MM.1S (cell line): ENCODE data around the gene SORCS2.

ENCODE experiments used
- EZH2 ChIP-seq: fragments of 300-600 bp; sonication (generic); optimal IDR thresholded peaks from 2 replicates; pipeline ENCODE3; 2017; ENCODE audit warnings: low read depth, mild to moderate bottlenecking, antibody characterized with exemption, low read length, mixed read lengths
- EZH2phosphoT487 ChIP-seq: fragments of 300-600 bp; sonication (generic); IDR thresholded peaks from 2 replicates; pipeline ENCODE4 v1.6.1; 2018; ENCODE audit warnings: antibody characterized with exemption, low read length
- TF ChIP-seq, protein P1 (sequence below): fragments of 300-600 bp; sonication (generic); IDR thresholded peaks from 2 replicates; pipeline ENCODE4 v1.5.1; 2016; ENCODE audit warnings: antibody characterized with exemption, low read length, mixed read lengths

DNA sequence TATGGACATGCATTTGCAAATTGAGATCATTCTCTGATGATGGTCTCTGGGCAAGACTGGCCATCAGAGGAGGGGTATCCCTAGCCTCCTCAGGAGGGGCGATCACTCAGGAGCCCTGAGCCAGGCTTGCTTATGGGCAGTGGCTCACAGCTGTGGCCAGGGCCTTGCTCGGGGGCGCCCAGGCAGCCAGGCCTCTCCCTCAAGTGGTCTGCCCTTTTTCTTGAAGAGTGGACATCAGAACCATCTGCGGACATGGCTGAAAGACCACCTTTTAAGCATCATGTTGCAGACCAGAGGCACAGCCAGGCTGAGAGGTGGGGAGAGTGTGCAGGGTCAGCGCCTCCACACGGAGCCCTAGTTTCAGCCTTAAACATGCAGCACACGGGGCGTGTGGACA lies 349.1 kb downstream of the SORCS2 start:
- TF ChIP-seq EZH2phosphoT487 = no peak
- no peak for TF ChIP-seq EZH2
- TF ChIP-seq, protein P1, sequence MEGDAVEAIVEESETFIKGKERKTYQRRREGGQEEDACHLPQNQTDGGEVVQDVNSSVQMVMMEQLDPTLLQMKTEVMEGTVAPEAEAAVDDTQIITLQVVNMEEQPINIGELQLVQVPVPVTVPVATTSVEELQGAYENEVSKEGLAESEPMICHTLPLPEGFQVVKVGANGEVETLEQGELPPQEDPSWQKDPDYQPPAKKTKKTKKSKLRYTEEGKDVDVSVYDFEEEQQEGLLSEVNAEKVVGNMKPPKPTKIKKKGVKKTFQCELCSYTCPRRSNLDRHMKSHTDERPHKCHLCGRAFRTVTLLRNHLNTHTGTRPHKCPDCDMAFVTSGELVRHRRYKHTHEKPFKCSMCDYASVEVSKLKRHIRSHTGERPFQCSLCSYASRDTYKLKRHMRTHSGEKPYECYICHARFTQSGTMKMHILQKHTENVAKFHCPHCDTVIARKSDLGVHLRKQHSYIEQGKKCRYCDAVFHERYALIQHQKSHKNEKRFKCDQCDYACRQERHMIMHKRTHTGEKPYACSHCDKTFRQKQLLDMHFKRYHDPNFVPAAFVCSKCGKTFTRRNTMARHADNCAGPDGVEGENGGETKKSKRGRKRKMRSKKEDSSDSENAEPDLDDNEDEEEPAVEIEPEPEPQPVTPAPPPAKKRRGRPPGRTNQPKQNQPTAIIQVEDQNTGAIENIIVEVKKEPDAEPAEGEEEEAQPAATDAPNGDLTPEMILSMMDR = no peak
